HT1080 (cell line): Measurements from ENCODE around the gene ABCA4. TPM values are rescaled to one million over a fixed set of nuclear protein-coding genes. Genes with fewer than 3 reads are reported as not detected.
"Not testable (repeated sequence)": the region's sequence is repeated elsewhere in the genome, so short reads cannot be mapped to it uniquely, and the experiment has no call there.

Experiments
- DNase-seq: peaks from one replicate; pipeline ENCODE4 v3.0.0-alpha.2; 2015; ENCODE audit warnings: low read depth
- polyA plus RNA-seq, 2 experiments: library from polyadenylated mRNA; depleted of rRNA; stranded (reverse); fragments of >200 nt; gene quantifications; 2 replicates each; pipeline ENCODE4 v1.2.3, GENCODE V29; 2015
- total RNA-seq: library from RNA; depleted of rRNA; stranded (reverse); fragments of >200 nt; shearing (Covaris generic); gene quantifications from 2 replicates; pipeline ENCODE4 v1.2.3, GENCODE V29; 2014; rRNA removed

The ABCA4 gene
- total RNA-seq = 0.26 TPM in 1 of 2 replicates, not detected in the other
- 0.05 and 0.06 TPM in 2 replicates for polyA plus RNA-seq (2015; cell fraction: cytosol; rRNA removed)
- polyA plus RNA-seq (2015; cell fraction: nucleus; rRNA removed) = 0.08 and 0.22 TPM in 2 replicates

- DNase-seq = no peak
These were observed at the start of gene ABCA4 for GRCh38 chr1:94120991-94121390. TSS of gene ABCA4 (minus strand) at chr1:94121148. CDS start at chr1:94121045, 103 bp downstream.

GRCh38 chr1:94169126-94169525, 48.2 kb upstream of the ABCA4 start:
- DNase-seq = no peak

- no peak for DNase-seq
These were observed 44.9 kb upstream of the ABCA4 start for GRCh38 chr1:94165843-94166242.

- not testable (repeated sequence) for DNase-seq
These were observed 43.9 kb upstream of the ABCA4 start for GRCh38 chr1:94164885-94165284.

GRCh38 chr1:94164121-94164520, 43.2 kb upstream of the ABCA4 start:
- not testable (repeated sequence) for DNase-seq

GRCh38 chr1:94163249-94163648, 42.3 kb upstream of the ABCA4 start:
- DNase-seq = not testable (repeated sequence)

GRCh38 chr1:94160811-94161210, 39.9 kb upstream of the ABCA4 start:
- peak; percentile 84 for DNase-seq

- DNase-seq = no peak
These were observed 35.2 kb upstream of the ABCA4 start for GRCh38 chr1:94156096-94156625.

- no peak for DNase-seq
These were observed 34.0 kb upstream of the ABCA4 start for GRCh38 chr1:94154989-94155388.

GRCh38 chr1:94153133-94153532, 32.2 kb upstream of the ABCA4 start:
- no peak for DNase-seq

GRCh38 chr1:94149166-94149565, 28.2 kb upstream of the ABCA4 start:
- not testable (repeated sequence) for DNase-seq

- no peak for DNase-seq
These were observed 25.3 kb upstream of the ABCA4 start for GRCh38 chr1:94146273-94146672.

- no peak for DNase-seq
These were observed 23.9 kb upstream of the ABCA4 start for GRCh38 chr1:94144836-94145235.

GRCh38 chr1:94143809-94144176, 22.8 kb upstream of the ABCA4 start:
- DNase-seq = no peak

GRCh38 chr1:94143173-94143808, 22.3 kb upstream of the ABCA4 start:
- DNase-seq = no peak

- no peak for DNase-seq
These were observed 21.6 kb upstream of the ABCA4 start for GRCh38 chr1:94142583-94142982.

- DNase-seq = peak; percentile 73
These were observed 21.1 kb upstream of the ABCA4 start for GRCh38 chr1:94142022-94142421.

- no peak for DNase-seq
These were observed 11.2 kb upstream of the ABCA4 start for GRCh38 chr1:94132111-94132510.

GRCh38 chr1:94130851-94131595, 10.1 kb upstream of the ABCA4 start:
- DNase-seq = peak; percentile 40

GRCh38 chr1:94126651-94127050, 5.7 kb upstream of the ABCA4 start:
- no peak for DNase-seq

GRCh38 chr1:94125551-94126514, 4.9 kb upstream of the ABCA4 start:
- DNase-seq = no peak
